Cardiac muscle cell (in vitro differentiated cells and primary cell): Measurements from ENCODE around the gene SPTB. TPM values are rescaled to one million over a fixed set of nuclear protein-coding genes. Genes with fewer than 3 reads are reported as not detected.

Source experiments
- DNase-seq, 2 donors: peaks; one replicate each; pipeline versions ENCODE4 v3.0.0 to v3.0.0-alpha.2; 2010 to 2017; ENCODE audit warnings: low read depth in 1 of 2, low spot score in 1 of 2
- H3K27ac ChIP-seq: fragments of 200-600 bp; sonication (generic); 2 replicates; pipeline ENCODE4 v1.5.1; 2016
- H3K27me3 ChIP-seq: fragments of 200-600 bp; sonication (generic); 2 replicates; pipeline ENCODE4 v1.6.0; 2016; ENCODE audit warnings: control low read depth
- H3K36me3 ChIP-seq: fragments of 200-600 bp; sonication (generic); 2 replicates; pipeline ENCODE4 v1.5.1; 2016; ENCODE audit warnings: control low read depth
- H3K4me1 ChIP-seq: fragments of 200-600 bp; sonication (generic); 2 replicates; pipeline ENCODE4 v1.8.1; 2017; ENCODE audit warnings: low read depth, mild to moderate bottlenecking, mixed run types
- H3K4me3 ChIP-seq: fragments of 200-600 bp; sonication (generic); 2 replicates; pipeline ENCODE4 v1.5.1; 2016; ENCODE audit warnings: mild to moderate bottlenecking
- H3K9me3 ChIP-seq: fragments of 200-600 bp; sonication (generic); 2 replicates; pipeline ENCODE4 v1.5.1; 2017; ENCODE audit warnings: low read depth, mild to moderate bottlenecking, control low read depth
- CTCF ChIP-seq: IDR thresholded peaks from 2 replicates; pipeline ENCODE4 v1.5.1; 2012; ENCODE audit warnings: low read depth, mild to moderate bottlenecking, low read length
- polyA plus RNA-seq: library from polyadenylated mRNA; unstranded; fragments of >200 nt; fragmentation: Nextera tagmentation; extraction: Ambion mirVana; gene quantifications from 2 replicates; pipeline ENCODE4 v1.2.1, GENCODE V29; 2016
- total RNA-seq: library from RNA; depleted of rRNA; stranded (reverse); fragments of >200 nt; gene quantifications from 2 replicates; pipeline ENCODE4 v1.2.3, GENCODE V29; 2016

Gene SPTB
- total and polyA plus RNA-seq, 2 experiments from 2014 or later: 9.2 to 9.9 TPM

GRCh38 chr14:64923015-64923414 lies 43.3 kb upstream of the SPTB start:
- Histone ChIP-seq H3K4me1 (peaks cover 11% of the 10 kb centered on the region), H3K36me3 (peaks cover 20% of the 10 kb centered on the region), H3K4me3 (no peak overlapping the region), H3K27ac (no peak overlapping the region), H3K27me3 (no peaks in the 10 kb centered on the region), H3K9me3 (no peaks in the 10 kb centered on the region)
- TF ChIP-seq CTCF: no peak
- DNase-seq: no peak

- peaks cover 8% of the 10 kb centered on the region for H3K4me1 ChIP-seq
- H3K27ac ChIP-seq: no peak overlapping the region
- DNase-seq: no peak
- TF ChIP-seq CTCF: no peak
- H3K9me3 ChIP-seq: no peaks in the 10 kb centered on the region
- no peak overlapping the region for H3K4me3 ChIP-seq
- peaks cover 12% of the 10 kb centered on the region for H3K36me3 ChIP-seq
- no peaks in the 10 kb centered on the region for H3K27me3 ChIP-seq
Observed at GRCh38 chr14:64920465-64920864, 40.8 kb upstream of the SPTB start.

- Histone ChIP-seq H3K36me3 (peaks cover 9% of the 10 kb centered on the region), H3K27me3 (no peaks in the 10 kb centered on the region), H3K27ac (no peak overlapping the region), H3K9me3 (no peaks in the 10 kb centered on the region), H3K4me3 (no peak overlapping the region), H3K4me1 (peaks cover 13% of the 10 kb centered on the region)
- TF ChIP-seq CTCF: no peak
- peak in 1 of 2 donors; percentile 30 for DNase-seq
Observed at GRCh38 chr14:64919618-64920017, 39.9 kb upstream of the SPTB start.

GRCh38 chr14:64919215-64919614 lies 39.5 kb upstream of the SPTB start:
- no peak for TF ChIP-seq CTCF
- Histone ChIP-seq H3K4me3 (no peak overlapping the region), H3K4me1 (peaks cover 13% of the 10 kb centered on the region), H3K9me3 (no peaks in the 10 kb centered on the region), H3K27me3 (no peaks in the 10 kb centered on the region), H3K27ac (no peak overlapping the region), H3K36me3 (peaks cover 5% of the 10 kb centered on the region)
- DNase-seq: no peak

GRCh38 chr14:64918216-64918615 lies 38.5 kb upstream of the SPTB start:
- no peak for DNase-seq
- no peaks in the 10 kb centered on the region for H3K27me3 ChIP-seq
- H3K4me1 ChIP-seq: peaks cover 13% of the 10 kb centered on the region
- H3K36me3 ChIP-seq: no peaks in the 10 kb centered on the region
- TF ChIP-seq CTCF: no peak
- H3K27ac ChIP-seq: peak overlapping the region; percentile 24
- no peak overlapping the region for H3K4me3 ChIP-seq
- H3K9me3 ChIP-seq: no peaks in the 10 kb centered on the region

GRCh38 chr14:64915797-64916196 lies 36.1 kb upstream of the SPTB start:
- Histone ChIP-seq H3K27ac (no peak overlapping the region), H3K27me3 (no peaks in the 10 kb centered on the region), H3K4me3 (no peak overlapping the region), H3K36me3 (no peaks in the 10 kb centered on the region), H3K4me1 (peaks cover 18% of the 10 kb centered on the region), H3K9me3 (no peaks in the 10 kb centered on the region)
- TF ChIP-seq CTCF: no peak
- DNase-seq: no peak
